HCT116 (cell line): ENCODE results near the gene CTTN. TPM values are rescaled to one million over a fixed set of nuclear protein-coding genes. Genes with fewer than 3 reads are reported as not detected.

Experiments
- ATAC-seq: fragments of 200-7000 bp; cut with Tn5 transposase; 2 replicates; pipeline ENCODE4 v1.9.1; 2020; ENCODE audit warnings: mild to moderate bottlenecking, moderate library complexity
- BruUV-seq: library from RNA; stranded (reverse); fragments of 400-500 nt; replicated peaks from 2 replicates; lab custom pipeline; 2021; lab: Mats Ljungman, UMichigan
- CTCF ChIA-PET: fragments of 300-600 bp; sonication (Branson Sonifier 250); formaldehyde crosslinking; loops from one replicate; lab custom pipeline; 2021; ENCODE audit warnings: antibody characterized with exemption; lab: Charles Lee
- POLR2A ChIA-PET: fragments of 300-600, 350-600 bp; sonication (Branson Sonifier 250); formaldehyde crosslinking; loops from one replicate; lab custom pipeline; 2021; ENCODE audit warnings: antibody characterized with exemption; lab: Charles Lee
- RAD21 ChIA-PET, 2 experiments: fragments of 300-600 bp; sonication (Branson Sonifier 250); formaldehyde crosslinking; loops; one replicate each; lab custom pipeline; 2023; ENCODE audit warnings: low total read pairs in 2 of 2; ENCODE audit not compliant: uncharacterized antibody in 2 of 2, unreplicated experiment in 2 of 2, low non-redundant PET in 1 of 2; lab: Charles Lee
- DNase-seq: peaks from one replicate; pipeline ENCODE4 v3.0.0-alpha.2; 2010; ENCODE audit warnings: low read depth, low spot score
- H2AFZ ChIP-seq: fragments of 200-600 bp; shearing (Covaris generic), sonication (generic); 2 replicates; pipeline ENCODE4 v1.6.1; 2017; ENCODE audit warnings: low read depth, mixed run types, mixed read lengths, antibody characterized with exemption, low read length; ENCODE audit not compliant: poor library complexity, severe bottlenecking
- H3K27ac ChIP-seq: 2 replicates; pipeline ENCODE4 v1.5.1; 2012; ENCODE audit warnings: low read depth, low read length
- H3K27me3 ChIP-seq: fragments of 200-600 bp; sonication (generic); 2 replicates; pipeline ENCODE4 v1.6.1; 2016; ENCODE audit warnings: mixed run types, low read length, mixed read lengths; ENCODE audit not compliant: insufficient read depth
- H3K36me3 ChIP-seq, 2 experiments: fragments of 200-500 bp in 1 of 2; fragments of 200-600 bp in 1 of 2; sonication (Bioruptor generic) in 1 of 2; sonication (generic) in 1 of 2; 2 replicates each; pipeline versions ENCODE4 v1.5.1 to v1.6.1; 2014 to 2016; ENCODE audit warnings: low read length in 2 of 2, inconsistent platforms in 1 of 2, mixed read lengths in 1 of 2, mixed run types in 1 of 2; ENCODE audit not compliant: insufficient read depth in 2 of 2, control insufficient read depth in 1 of 2
- H3K4me1 ChIP-seq, 2 experiments: fragments of 200-600 bp in 1 of 2; sonication (generic) in 1 of 2; 2 replicates each; pipeline versions ENCODE4 v1.5.1 to v1.6.1; 2012 to 2017; ENCODE audit warnings: low read length in 2 of 2, inconsistent platforms in 1 of 2, mild to moderate bottlenecking in 1 of 2, mixed read lengths in 1 of 2, mixed run types in 1 of 2, moderate library complexity in 1 of 2; ENCODE audit not compliant: insufficient read depth in 2 of 2, control insufficient read depth in 1 of 2
- H3K4me2 ChIP-seq: fragments of 200-600 bp; sonication (generic); 2 replicates; pipeline ENCODE4 v1.6.1; 2017; ENCODE audit warnings: mixed run types, low read length, mixed read lengths
- H3K4me3 ChIP-seq, 2 experiments: fragments of 200-600 bp in 1 of 2; sonication (generic) in 1 of 2; replicated peaks in 1 of 2; 2 replicates each; pipeline ENCODE4 v1.5.1; 2011 to 2016; ENCODE audit warnings: low read length in 2 of 2, control low read depth in 1 of 2, low read depth in 1 of 2, mild to moderate bottlenecking in 1 of 2, mixed read lengths in 1 of 2, mixed run types in 1 of 2
- H3K79me2 ChIP-seq: fragments of 200-600 bp; sonication (generic); 2 replicates; pipeline ENCODE4 v1.6.1; 2017; ENCODE audit warnings: mild to moderate bottlenecking, mixed run types, low read length, moderate library complexity, mixed read lengths; ENCODE audit not compliant: insufficient read depth
- H3K9ac ChIP-seq: fragments of 200-600 bp; sonication (generic); 2 replicates; pipeline ENCODE4 v1.6.1; 2016; ENCODE audit warnings: low read length, mixed read lengths
- H3K9me2 ChIP-seq: fragments of 200-600 bp; sonication (generic), shearing (Covaris generic); 2 replicates; pipeline ENCODE4 v1.6.1; 2017; ENCODE audit warnings: mixed run types, mild to moderate bottlenecking, moderate library complexity; ENCODE audit not compliant: insufficient read depth
- H3K9me3 ChIP-seq, 2 experiments: fragments of 200-500 bp in 1 of 2; fragments of 200-600 bp in 1 of 2; sonication (Bioruptor generic) in 1 of 2; sonication (generic) in 1 of 2; 2 replicates each; pipeline ENCODE4 v1.6.1; 2014 to 2017; ENCODE audit warnings: low read length in 2 of 2, mixed read lengths in 2 of 2, inconsistent platforms in 1 of 2, low read depth in 1 of 2, mild to moderate bottlenecking in 1 of 2, mixed run types in 1 of 2, moderate library complexity in 1 of 2; ENCODE audit not compliant: control insufficient read depth in 1 of 2, insufficient read depth in 1 of 2
- H4K20me1 ChIP-seq: fragments of 200-600 bp; sonication (generic), shearing (Covaris generic); 2 replicates; pipeline ENCODE4 v1.6.1; 2017; ENCODE audit warnings: mixed run types, mild to moderate bottlenecking, moderate library complexity; ENCODE audit not compliant: insufficient read depth
- CTCF ChIP-seq, 3 experiments: fragments of 200-600 bp in 1 of 3; sonication (generic) in 1 of 3; IDR thresholded peaks in 2 of 3; conservative IDR thresholded peaks in 1 of 3; 2 replicates each; pipeline ENCODE4 v1.5.1; 2012 to 2017; ENCODE audit warnings: low read depth in 2 of 3, low read length in 2 of 3, antibody characterized with exemption in 1 of 3, borderline replicate concordance in 1 of 3, control low read depth in 1 of 3, mild to moderate bottlenecking in 1 of 3, mixed read lengths in 1 of 3, mixed run types in 1 of 3, moderate library complexity in 1 of 3; ENCODE audit not compliant: insufficient read depth in 1 of 3
- EZH2phosphoT487 ChIP-seq: fragments of 200-600 bp; IDR thresholded peaks from 2 replicates; pipeline ENCODE4 v1.6.1; 2018; ENCODE audit warnings: antibody characterized with exemption, borderline replicate concordance
- FOSL1 ChIP-seq: IDR thresholded peaks from 2 replicates; pipeline ENCODE4 v1.6.1; 2012; ENCODE audit warnings: low read depth
- SIN3A ChIP-seq: IDR thresholded peaks from 2 replicates; pipeline ENCODE4 v1.6.1; 2012; ENCODE audit warnings: low read depth
- SP1 ChIP-seq: IDR thresholded peaks from 2 replicates; pipeline ENCODE4 v1.6.1; 2012; ENCODE audit warnings: low read depth
- SRF ChIP-seq: IDR thresholded peaks from 2 replicates; pipeline ENCODE4 v1.6.1; 2012; ENCODE audit warnings: low read depth
- TCF7L2 ChIP-seq: IDR thresholded peaks from 2 replicates; pipeline ENCODE4 v1.7.0; 2011; ENCODE audit warnings: borderline replicate concordance, inconsistent platforms; ENCODE audit not compliant: insufficient read depth, insufficient read length; ENCODE audit errors: extremely low read depth
- intact Hi-C: fragments of 100-400 bp; cut with micrococcal nuclease; formaldehyde crosslinking; loops from 2 replicates; pipeline ENCODE4 v1.10.0; 2022
- total RNA-seq: library from RNA; stranded (reverse); gene quantifications from one replicate; pipeline ENCODE4 v1.2.1, GENCODE V29; 2021; ENCODE audit not compliant: unreplicated experiment

The CTTN gene
- total RNA-seq, 1 experiment from 2014 or later, result 249 TPM

- no peaks in the 10 kb centered on the region for H3K27me3 ChIP-seq
- no peak overlapping the region for H3K4me3 ChIP-seq
- no peaks in the 10 kb centered on the region for H3K9me2 ChIP-seq
- no peak overlapping the region for H3K4me2 ChIP-seq
- no TSS peak for BruUV-seq
- no peak for ATAC-seq
- H3K79me2 ChIP-seq, result no peaks in the 10 kb centered on the region
- CTCF ChIA-PET, result no interaction called here
- no peak overlapping the region for H3K27ac ChIP-seq
- POLR2A ChIA-PET, result interaction anchor here (0.9 to 1.2 kb wide), 2 partner anchors 16 to 24 kb away, joined by 3 to 4 read pairs; no protein-coding TSS in a partner anchor
- DNase-seq, result no peak
- TF ChIP-seq FOSL1, result no peak
- no peak for TF ChIP-seq SRF
- no peak for TF ChIP-seq TCF7L2
- no peak for TF ChIP-seq SIN3A
- TF ChIP-seq CTCF (IDR thresholded peaks at IDR 0.05 in 2 of 3, conservative IDR thresholded peaks at IDR 0.05 in 1 of 3; ENCODE audit: borderline replicate concordance in 1 of 3, insufficient read depth in 1 of 3, low read depth in 2 of 3, low read length in 2 of 3), result no peak
- TF ChIP-seq EZH2phosphoT487, result no peak
- TF ChIP-seq SP1, result no peak
- no peaks in the 10 kb centered on the region for H4K20me1 ChIP-seq
- RAD21 ChIA-PET, result no interaction called here
- H3K4me1 ChIP-seq, result no peaks in the 10 kb centered on the region
- intact Hi-C loops, result no loop called here
- H3K9me3 ChIP-seq, result no peaks in the 10 kb centered on the region
- H2AFZ ChIP-seq, result no peak overlapping the region
- H3K9ac ChIP-seq, result no peak overlapping the region
- H3K36me3 ChIP-seq, result peaks cover 17 to 18% of the 10 kb centered on the region in 2 experiments; a peak in 3 of 4 replicates
These were observed 34.2 kb upstream of the CTTN start for GRCh38 chr11:70364178-70364577.
